HEK293 (cell line): ENCODE data around the gene FAM98C.
A peak's percentile ranks its signal among the peaks of the same experiment; 100 is the strongest.

Experiments
- CTCF ChIA-PET: fragments of 350-600 bp; formaldehyde crosslinking; extraction: SDS; loops from one replicate; lab custom pipeline; 2021; ENCODE audit warnings: antibody characterized with exemption; lab: Yijun Ruan, JAX
- POLR2A ChIA-PET: fragments of 300-600 bp; formaldehyde crosslinking; extraction: SDS; loops from one replicate; lab custom pipeline; 2020; ENCODE audit warnings: antibody characterized with exemption, inconsistent platforms; lab: Yijun Ruan, JAX
- H3K27ac ChIP-seq: fragments of 200-500 bp; sonication (Bioruptor generic); 2 replicates; pipeline ENCODE4 v1.5.1; 2014; ENCODE audit warnings: low read depth, low read length, control low read depth, inconsistent platforms; ENCODE audit errors: extremely low read depth
- H3K36me3 ChIP-seq, 2 experiments: fragments of 200-500 bp in 1 of 2; sonication (Bioruptor generic) in 1 of 2; 1 replicate in 1 of 2; 2 replicates in 1 of 2; pipeline ENCODE4 v1.5.1; 2014 to 2017; ENCODE audit warnings: inconsistent platforms in 2 of 2, low read length in 2 of 2; ENCODE audit not compliant: control insufficient read depth in 2 of 2, insufficient read depth in 1 of 2
- H3K4me1 ChIP-seq: fragments of 200-500 bp; sonication (Bioruptor generic); 2 replicates; pipeline ENCODE4 v1.5.1; 2014; ENCODE audit warnings: mild to moderate bottlenecking, low read length, inconsistent platforms; ENCODE audit not compliant: control insufficient read depth, insufficient read depth
- H3K4me3 ChIP-seq: 2 replicates; pipeline ENCODE4 v1.5.1; 2011; ENCODE audit warnings: low read depth, mild to moderate bottlenecking, control low read depth, low read length, moderate library complexity
- H3K9me3 ChIP-seq: fragments of 200-500 bp; sonication (Bioruptor generic); 2 replicates; pipeline ENCODE4 v1.5.1; 2014; ENCODE audit warnings: low read depth, low read length, inconsistent platforms; ENCODE audit not compliant: control insufficient read depth, insufficient read depth
- BCL11A ChIP-seq: fragments of 450-650 bp; formaldehyde crosslinking; IDR thresholded peaks from 2 replicates; pipeline ENCODE4 v1.5.1; 2016; ENCODE audit warnings: low read depth, missing biosample characterization, missing genetic modification characterization
- KLF9 ChIP-seq: fragments of 450-650 bp; formaldehyde crosslinking; IDR thresholded peaks from 2 replicates; pipeline ENCODE4 v1.5.1; 2016; ENCODE audit warnings: missing biosample characterization, missing genetic modification characterization, low read depth
- SALL2 ChIP-seq: fragments of 450-650 bp; formaldehyde crosslinking; IDR thresholded peaks from 2 replicates; pipeline ENCODE4 v1.5.0; 2017; ENCODE audit warnings: missing biosample characterization, mild to moderate bottlenecking, missing genetic modification characterization, borderline replicate concordance
- ZBTB17 ChIP-seq: fragments of 450-650 bp; formaldehyde crosslinking; IDR thresholded peaks from 2 replicates; pipeline ENCODE4 v1.5.1; 2016; ENCODE audit warnings: missing biosample characterization, missing genetic modification characterization
- ZEB2 ChIP-seq: fragments of 450-650 bp; formaldehyde crosslinking; IDR thresholded peaks from 2 replicates; pipeline ENCODE4 v1.5.1; 2016; ENCODE audit warnings: missing biosample characterization, missing genetic modification characterization
- ZFP41 ChIP-seq: fragments of 450-650 bp; formaldehyde crosslinking; IDR thresholded peaks from 2 replicates; pipeline ENCODE4 v1.5.1; 2016; ENCODE audit warnings: missing biosample characterization, missing genetic modification characterization, borderline replicate concordance
- ZNF133 ChIP-seq: fragments of 450-650 bp; formaldehyde crosslinking; IDR thresholded peaks from 2 replicates; pipeline ENCODE4 v1.5.1; 2016; ENCODE audit warnings: missing biosample characterization, missing genetic modification characterization
- ZNF223 ChIP-seq: fragments of 450-650 bp; formaldehyde crosslinking; IDR thresholded peaks from 2 replicates; pipeline ENCODE4 v1.5.1; 2016; ENCODE audit warnings: missing biosample characterization, missing genetic modification characterization
- ZNF302 ChIP-seq: fragments of 450-650 bp; formaldehyde crosslinking; IDR thresholded peaks from 2 replicates; pipeline ENCODE4 v1.5.1; 2016; ENCODE audit warnings: missing biosample characterization, missing genetic modification characterization, low read depth
- ZNF341 ChIP-seq: fragments of 450-650 bp; formaldehyde crosslinking; IDR thresholded peaks from 2 replicates; pipeline ENCODE4; 2016; ENCODE audit warnings: low read depth, missing biosample characterization, missing genetic modification characterization
- ZNF521 ChIP-seq: fragments of 450-650 bp; formaldehyde crosslinking; IDR thresholded peaks from 2 replicates; pipeline ENCODE4 v1.5.1; 2017; ENCODE audit warnings: missing biosample characterization, mild to moderate bottlenecking, missing genetic modification characterization
- ZNF600 ChIP-seq: fragments of 450-650 bp; formaldehyde crosslinking; IDR thresholded peaks from 2 replicates; pipeline ENCODE4 v1.5.1; 2016; ENCODE audit warnings: missing biosample characterization, missing genetic modification characterization
- ZNF624 ChIP-seq: fragments of 450-650 bp; formaldehyde crosslinking; IDR thresholded peaks from 2 replicates; pipeline ENCODE4 v1.5.1; 2017; ENCODE audit warnings: missing biosample characterization, missing genetic modification characterization
- ZNF747 ChIP-seq: fragments of 450-650 bp; formaldehyde crosslinking; IDR thresholded peaks from 2 replicates; pipeline ENCODE4 v1.5.1; 2016; ENCODE audit warnings: missing biosample characterization, missing genetic modification characterization
- TF ChIP-seq, protein P1 (sequence below): fragments of 450-650 bp; formaldehyde crosslinking; optimal IDR thresholded peaks from 2 replicates; pipeline ENCODE3; 2016; ENCODE audit warnings: missing biosample characterization, mild to moderate bottlenecking, missing genetic modification characterization
- TF ChIP-seq, protein P2 (sequence below): fragments of 450-650 bp; formaldehyde crosslinking; IDR thresholded peaks from 2 replicates; pipeline ENCODE4 v1.5.1; 2016; ENCODE audit warnings: missing biosample characterization, missing genetic modification characterization
- TF ChIP-seq, protein P3 (sequence below): fragments of 450-650 bp; formaldehyde crosslinking; IDR thresholded peaks from 2 replicates; pipeline ENCODE4 v1.5.1; 2016; ENCODE audit warnings: missing biosample characterization, missing genetic modification characterization
- TF ChIP-seq, protein P4 (sequence below): fragments of 450-650 bp; formaldehyde crosslinking; IDR thresholded peaks from 2 replicates; pipeline ENCODE4 v1.5.1; 2016; ENCODE audit warnings: missing biosample characterization, missing genetic modification characterization

The FAM98C gene

DNA sequence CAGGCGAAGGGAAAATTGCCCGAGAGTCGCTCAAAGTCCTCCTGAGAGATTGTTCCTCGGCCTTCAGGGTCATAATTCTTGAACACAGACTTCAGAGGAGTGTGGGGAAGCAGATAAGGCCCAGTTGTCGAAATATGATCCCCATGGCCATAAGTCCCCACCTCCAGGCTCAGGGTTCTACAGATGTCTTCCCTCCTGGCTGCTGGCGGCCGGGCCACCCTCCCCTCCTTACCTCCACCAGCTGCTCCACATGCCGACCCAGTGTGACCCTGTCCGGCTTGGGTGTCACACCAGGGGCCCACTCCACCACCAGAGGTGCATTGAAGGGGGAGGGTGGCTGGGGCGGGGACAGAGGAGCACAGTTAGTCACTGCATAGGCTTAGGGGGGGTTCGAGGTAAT, 10.1 kb downstream of the FAM98C start:
- CTCF ChIA-PET, result interaction anchor here (1.0 to 3.0 kb wide), 2 partner anchors 9 to 77 kb away, joined by 3 to 32 read pairs; partner anchors contain the start of genes CATSPERG and FAM98C
- Histone ChIP-seq H3K4me1 (peaks cover 6% of the 10 kb centered on the region), H3K9me3 (no peaks in the 10 kb centered on the region), H3K36me3 (peaks cover 0 to 8% of the 10 kb centered on the region in 2 experiments; a peak in 1 of 3 replicates), H3K27ac (no peak overlapping the region), H3K4me3 (no peak overlapping the region)
- POLR2A ChIA-PET, result interaction anchor here (0.8 to 1.1 kb wide), 3 partner anchors 10 to 39 kb away, joined by 3 to 4 read pairs (median 3); partner anchors contain the start of genes FAM98C and PSMD8
- TF ChIP-seq, protein P1, sequence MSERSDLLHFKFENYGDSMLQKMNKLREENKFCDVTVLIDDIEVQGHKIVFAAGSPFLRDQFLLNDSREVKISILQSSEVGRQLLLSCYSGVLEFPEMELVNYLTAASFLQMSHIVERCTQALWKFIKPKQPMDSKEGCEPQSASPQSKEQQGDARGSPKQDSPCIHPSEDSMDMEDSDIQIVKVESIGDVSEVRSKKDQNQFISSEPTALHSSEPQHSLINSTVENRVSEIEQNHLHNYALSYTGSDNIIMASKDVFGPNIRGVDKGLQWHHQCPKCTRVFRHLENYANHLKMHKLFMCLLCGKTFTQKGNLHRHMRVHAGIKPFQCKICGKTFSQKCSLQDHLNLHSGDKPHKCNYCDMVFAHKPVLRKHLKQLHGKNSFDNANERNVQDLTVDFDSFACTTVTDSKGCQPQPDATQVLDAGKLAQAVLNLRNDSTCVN (tag by site-specific recombination), result no peak
- TF ChIP-seq ZNF302 (tag by site-specific recombination), result no peak
- TF ChIP-seq ZBTB17 (tag by site-specific recombination), result peak; percentile 28; the same call in 1 of the 2 replicates
- no peak for TF ChIP-seq ZNF133 (tag by site-specific recombination)
- TF ChIP-seq ZNF341 (tag by site-specific recombination), result 0 out of 2 replicates have a peak, but pooled peaks have one; percentile 21
- TF ChIP-seq, protein P2, sequence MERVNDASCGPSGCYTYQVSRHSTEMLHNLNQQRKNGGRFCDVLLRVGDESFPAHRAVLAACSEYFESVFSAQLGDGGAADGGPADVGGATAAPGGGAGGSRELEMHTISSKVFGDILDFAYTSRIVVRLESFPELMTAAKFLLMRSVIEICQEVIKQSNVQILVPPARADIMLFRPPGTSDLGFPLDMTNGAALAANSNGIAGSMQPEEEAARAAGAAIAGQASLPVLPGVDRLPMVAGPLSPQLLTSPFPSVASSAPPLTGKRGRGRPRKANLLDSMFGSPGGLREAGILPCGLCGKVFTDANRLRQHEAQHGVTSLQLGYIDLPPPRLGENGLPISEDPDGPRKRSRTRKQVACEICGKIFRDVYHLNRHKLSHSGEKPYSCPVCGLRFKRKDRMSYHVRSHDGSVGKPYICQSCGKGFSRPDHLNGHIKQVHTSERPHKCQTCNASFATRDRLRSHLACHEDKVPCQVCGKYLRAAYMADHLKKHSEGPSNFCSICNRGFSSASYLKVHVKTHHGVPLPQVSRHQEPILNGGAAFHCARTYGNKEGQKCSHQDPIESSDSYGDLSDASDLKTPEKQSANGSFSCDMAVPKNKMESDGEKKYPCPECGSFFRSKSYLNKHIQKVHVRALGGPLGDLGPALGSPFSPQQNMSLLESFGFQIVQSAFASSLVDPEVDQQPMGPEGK (tag by site-specific recombination), result 0 out of 2 replicates have a peak, but pooled peaks have one; percentile 29
- TF ChIP-seq, protein P3, sequence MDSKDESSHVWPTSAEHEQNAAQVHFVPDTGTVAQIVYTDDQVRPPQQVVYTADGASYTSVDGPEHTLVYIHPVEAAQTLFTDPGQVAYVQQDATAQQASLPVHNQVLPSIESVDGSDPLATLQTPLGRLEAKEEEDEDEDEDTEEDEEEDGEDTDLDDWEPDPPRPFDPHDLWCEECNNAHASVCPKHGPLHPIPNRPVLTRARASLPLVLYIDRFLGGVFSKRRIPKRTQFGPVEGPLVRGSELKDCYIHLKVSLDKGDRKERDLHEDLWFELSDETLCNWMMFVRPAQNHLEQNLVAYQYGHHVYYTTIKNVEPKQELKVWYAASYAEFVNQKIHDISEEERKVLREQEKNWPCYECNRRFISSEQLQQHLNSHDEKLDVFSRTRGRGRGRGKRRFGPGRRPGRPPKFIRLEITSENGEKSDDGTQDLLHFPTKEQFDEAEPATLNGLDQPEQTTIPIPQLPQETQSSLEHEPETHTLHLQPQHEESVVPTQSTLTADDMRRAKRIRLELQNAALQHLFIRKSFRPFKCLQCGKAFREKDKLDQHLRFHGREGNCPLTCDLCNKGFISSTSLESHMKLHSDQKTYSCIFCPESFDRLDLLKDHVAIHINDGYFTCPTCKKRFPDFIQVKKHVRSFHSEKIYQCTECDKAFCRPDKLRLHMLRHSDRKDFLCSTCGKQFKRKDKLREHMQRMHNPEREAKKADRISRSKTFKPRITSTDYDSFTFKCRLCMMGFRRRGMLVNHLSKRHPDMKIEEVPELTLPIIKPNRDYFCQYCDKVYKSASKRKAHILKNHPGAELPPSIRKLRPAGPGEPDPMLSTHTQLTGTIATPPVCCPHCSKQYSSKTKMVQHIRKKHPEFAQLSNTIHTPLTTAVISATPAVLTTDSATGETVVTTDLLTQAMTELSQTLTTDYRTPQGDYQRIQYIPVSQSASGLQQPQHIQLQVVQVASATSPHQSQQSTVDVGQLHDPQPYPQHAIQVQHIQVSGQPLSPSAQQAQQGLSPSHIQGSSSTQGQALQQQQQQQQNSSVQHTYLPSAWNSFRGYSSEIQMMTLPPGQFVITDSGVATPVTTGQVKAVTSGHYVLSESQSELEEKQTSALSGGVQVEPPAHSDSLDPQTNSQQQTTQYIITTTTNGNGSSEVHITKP (tag by site-specific recombination), result 0 out of 2 replicates have a peak, but pooled peaks have one; percentile 20

DNA sequence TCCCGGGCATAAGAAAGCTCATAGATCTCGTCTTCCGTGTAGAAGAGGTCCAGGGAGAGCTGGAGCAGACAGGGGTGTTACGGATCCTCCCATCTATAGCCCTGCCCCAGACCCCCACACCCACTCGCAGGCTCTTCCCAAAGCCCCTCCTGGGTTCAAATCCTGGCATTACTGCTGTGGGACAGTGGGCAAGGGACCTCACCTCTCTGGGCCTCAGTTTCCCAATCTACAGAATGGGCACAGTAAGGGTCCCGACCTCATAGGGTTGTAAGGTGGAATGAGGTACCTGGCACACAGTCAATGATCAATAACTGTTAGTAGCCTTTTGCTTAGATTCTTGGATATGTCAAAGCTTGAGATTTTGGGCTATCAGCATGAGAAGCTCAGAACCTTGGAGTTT, 10.5 kb downstream of the FAM98C start:
- TF ChIP-seq BCL11A (tag by site-specific recombination) (0 out of 2 replicates have a peak, but pooled peaks have one; percentile 24), ZNF223 (tag by site-specific recombination) (no peak), ZNF600 (tag by site-specific recombination) (peak; percentile 32; the same call in 1 of the 2 replicates)
- TF ChIP-seq, protein P4, sequence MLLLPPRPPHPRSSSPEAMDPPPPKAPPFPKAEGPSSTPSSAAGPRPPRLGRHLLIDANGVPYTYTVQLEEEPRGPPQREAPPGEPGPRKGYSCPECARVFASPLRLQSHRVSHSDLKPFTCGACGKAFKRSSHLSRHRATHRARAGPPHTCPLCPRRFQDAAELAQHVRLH (tag by site-specific recombination), result peak; percentile 65; the same call in 1 of the 2 replicates
- H3K36me3 ChIP-seq, result peaks cover 0 to 3% of the 10 kb centered on the region in 2 experiments; a peak in 1 of 3 replicates
- H3K9me3 ChIP-seq, result no peaks in the 10 kb centered on the region
- H3K4me3 ChIP-seq, result no peak overlapping the region
- CTCF ChIA-PET, result interaction anchor here (3.0 kb wide), 1 partner anchor 10 kb away, joined by 32 read pairs; the partner anchor contains the start of gene FAM98C
- POLR2A ChIA-PET, result interaction anchor here (0.8 to 1.1 kb wide), 3 partner anchors 11 to 39 kb away, joined by 3 to 4 read pairs (median 3); partner anchors contain the start of genes FAM98C and PSMD8
- peaks cover 10% of the 10 kb centered on the region for H3K4me1 ChIP-seq
- no peak overlapping the region for H3K27ac ChIP-seq

DNA sequence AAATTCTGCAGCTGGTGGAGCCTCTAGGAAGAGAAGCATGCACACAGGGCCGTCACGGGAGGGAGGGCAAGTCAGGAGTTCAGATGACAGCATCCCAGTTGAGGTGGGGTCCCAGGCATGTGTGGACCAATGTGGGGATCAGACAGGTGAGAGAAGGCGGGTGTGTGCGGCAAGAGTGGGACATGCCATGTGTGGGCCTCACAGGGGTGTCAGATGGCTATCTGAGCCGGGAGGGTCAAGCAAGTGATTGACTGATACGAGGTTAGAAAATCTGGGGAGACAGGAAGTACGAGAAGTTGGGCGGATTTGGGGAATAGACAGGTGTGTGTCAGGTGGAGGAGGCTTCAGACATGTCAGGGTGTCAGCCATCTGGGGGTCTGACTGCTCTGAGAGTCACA, 14.3 kb downstream of the FAM98C start:
- H3K9me3 ChIP-seq, result no peaks in the 10 kb centered on the region
- no peaks in the 10 kb centered on the region for H3K36me3 ChIP-seq
- H3K4me1 ChIP-seq, result peaks cover 11% of the 10 kb centered on the region
- POLR2A ChIA-PET, result interaction anchor here (0.6 to 0.7 kb wide), 2 partner anchors 15 to 415 kb away, joined by 3 to 4 read pairs; partner anchors contain the start of gene FAM98C
- CTCF ChIA-PET, result interaction anchor here (0.6 to 3.4 kb wide), 3 partner anchors 14 to 107 kb away, joined by 3 to 32 read pairs (median 3); partner anchors contain the start of gene FAM98C
- no peak overlapping the region for H3K27ac ChIP-seq
- TF ChIP-seq ZNF521 (tag by site-specific recombination) (no peak), SALL2 (0 out of 2 replicates have a peak, but pooled peaks have one; percentile 43), ZFP41 (tag by site-specific recombination) (0 out of 2 replicates have a peak, but pooled peaks have one; percentile 26), ZEB2 (tag by site-specific recombination) (0 out of 2 replicates have a peak, but pooled peaks have one; percentile 14), ZNF747 (tag by site-specific recombination) (0 out of 2 replicates have a peak, but pooled peaks have one; percentile 54), KLF9 (tag by site-specific recombination) (no peak), ZNF624 (tag by site-specific recombination) (no peak)
- TF ChIP-seq, protein P3 (tag by site-specific recombination), result peak; percentile 53
- H3K4me3 ChIP-seq, result no peak overlapping the region
